ENCODE results near the gene GEMIN7.

DNA sequence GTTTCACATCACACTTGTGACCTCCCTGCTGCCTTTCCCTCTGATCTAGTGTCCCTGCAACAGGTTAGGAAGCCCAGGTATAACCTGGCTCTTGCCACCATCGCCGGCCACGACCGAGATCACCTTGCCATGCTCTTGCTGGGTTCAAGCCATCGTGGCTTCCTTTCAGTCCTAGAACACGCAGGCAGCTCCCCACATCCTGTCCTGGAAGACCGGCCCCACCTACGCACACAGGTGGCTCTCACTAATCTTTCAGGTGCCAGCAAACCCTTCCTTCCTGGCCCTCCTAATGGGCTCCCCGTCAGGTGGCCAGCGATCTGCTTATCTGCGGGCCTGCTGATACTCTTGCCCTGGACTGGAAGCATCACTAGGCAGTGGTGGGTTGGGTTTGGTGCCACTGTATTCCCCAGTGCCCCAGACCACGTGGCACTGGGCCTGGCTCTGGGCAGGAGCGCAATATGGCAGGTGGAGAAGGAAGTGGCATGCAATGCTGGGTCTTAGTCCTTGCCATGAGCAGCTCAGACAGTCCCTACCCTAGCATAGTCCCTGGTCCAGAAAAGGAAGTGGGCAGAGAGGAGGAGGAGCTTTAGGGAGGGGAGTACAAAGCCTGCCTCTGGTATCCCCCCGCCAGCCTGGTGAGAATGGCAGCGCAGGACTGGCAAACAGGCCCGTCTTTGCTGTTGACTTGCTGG, 25.7 kb downstream of the GEMIN7 start:
- TF ChIP-seq HNF4G (IDR thresholded peaks at IDR 0.05) (no peak), SP1 (IDR thresholded peaks at IDR 0.05) (no peak), TAF1 (conservative IDR thresholded peaks at IDR 0.05) (no peak), JUND (IDR thresholded peaks at IDR 0.05) (no peak), RXRA (IDR thresholded peaks at IDR 0.05) (no peak)
- TF ChIP-seq, protein P1, sequence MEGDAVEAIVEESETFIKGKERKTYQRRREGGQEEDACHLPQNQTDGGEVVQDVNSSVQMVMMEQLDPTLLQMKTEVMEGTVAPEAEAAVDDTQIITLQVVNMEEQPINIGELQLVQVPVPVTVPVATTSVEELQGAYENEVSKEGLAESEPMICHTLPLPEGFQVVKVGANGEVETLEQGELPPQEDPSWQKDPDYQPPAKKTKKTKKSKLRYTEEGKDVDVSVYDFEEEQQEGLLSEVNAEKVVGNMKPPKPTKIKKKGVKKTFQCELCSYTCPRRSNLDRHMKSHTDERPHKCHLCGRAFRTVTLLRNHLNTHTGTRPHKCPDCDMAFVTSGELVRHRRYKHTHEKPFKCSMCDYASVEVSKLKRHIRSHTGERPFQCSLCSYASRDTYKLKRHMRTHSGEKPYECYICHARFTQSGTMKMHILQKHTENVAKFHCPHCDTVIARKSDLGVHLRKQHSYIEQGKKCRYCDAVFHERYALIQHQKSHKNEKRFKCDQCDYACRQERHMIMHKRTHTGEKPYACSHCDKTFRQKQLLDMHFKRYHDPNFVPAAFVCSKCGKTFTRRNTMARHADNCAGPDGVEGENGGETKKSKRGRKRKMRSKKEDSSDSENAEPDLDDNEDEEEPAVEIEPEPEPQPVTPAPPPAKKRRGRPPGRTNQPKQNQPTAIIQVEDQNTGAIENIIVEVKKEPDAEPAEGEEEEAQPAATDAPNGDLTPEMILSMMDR (IDR thresholded peaks at IDR 0.05; ENCODE audit: low read depth, low read length, missing input control): no peak
- TF ChIP-seq, protein P2, sequence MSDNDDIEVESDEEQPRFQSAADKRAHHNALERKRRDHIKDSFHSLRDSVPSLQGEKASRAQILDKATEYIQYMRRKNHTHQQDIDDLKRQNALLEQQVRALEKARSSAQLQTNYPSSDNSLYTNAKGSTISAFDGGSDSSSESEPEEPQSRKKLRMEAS (IDR thresholded peaks at IDR 0.05): no peak
- TF ChIP-seq, protein P3, sequence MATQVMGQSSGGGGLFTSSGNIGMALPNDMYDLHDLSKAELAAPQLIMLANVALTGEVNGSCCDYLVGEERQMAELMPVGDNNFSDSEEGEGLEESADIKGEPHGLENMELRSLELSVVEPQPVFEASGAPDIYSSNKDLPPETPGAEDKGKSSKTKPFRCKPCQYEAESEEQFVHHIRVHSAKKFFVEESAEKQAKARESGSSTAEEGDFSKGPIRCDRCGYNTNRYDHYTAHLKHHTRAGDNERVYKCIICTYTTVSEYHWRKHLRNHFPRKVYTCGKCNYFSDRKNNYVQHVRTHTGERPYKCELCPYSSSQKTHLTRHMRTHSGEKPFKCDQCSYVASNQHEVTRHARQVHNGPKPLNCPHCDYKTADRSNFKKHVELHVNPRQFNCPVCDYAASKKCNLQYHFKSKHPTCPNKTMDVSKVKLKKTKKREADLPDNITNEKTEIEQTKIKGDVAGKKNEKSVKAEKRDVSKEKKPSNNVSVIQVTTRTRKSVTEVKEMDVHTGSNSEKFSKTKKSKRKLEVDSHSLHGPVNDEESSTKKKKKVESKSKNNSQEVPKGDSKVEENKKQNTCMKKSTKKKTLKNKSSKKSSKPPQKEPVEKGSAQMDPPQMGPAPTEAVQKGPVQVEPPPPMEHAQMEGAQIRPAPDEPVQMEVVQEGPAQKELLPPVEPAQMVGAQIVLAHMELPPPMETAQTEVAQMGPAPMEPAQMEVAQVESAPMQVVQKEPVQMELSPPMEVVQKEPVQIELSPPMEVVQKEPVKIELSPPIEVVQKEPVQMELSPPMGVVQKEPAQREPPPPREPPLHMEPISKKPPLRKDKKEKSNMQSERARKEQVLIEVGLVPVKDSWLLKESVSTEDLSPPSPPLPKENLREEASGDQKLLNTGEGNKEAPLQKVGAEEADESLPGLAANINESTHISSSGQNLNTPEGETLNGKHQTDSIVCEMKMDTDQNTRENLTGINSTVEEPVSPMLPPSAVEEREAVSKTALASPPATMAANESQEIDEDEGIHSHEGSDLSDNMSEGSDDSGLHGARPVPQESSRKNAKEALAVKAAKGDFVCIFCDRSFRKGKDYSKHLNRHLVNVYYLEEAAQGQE (IDR thresholded peaks at IDR 0.05): no peak
